BE2C (cell line): ENCODE data around the gene RFX4.
"Not testable (repeated sequence)": the region's sequence is repeated elsewhere in the genome, so short reads cannot be mapped to it uniquely, and the experiment has no call there.

Source experiments
- DNase-seq: peaks from one replicate; pipeline ENCODE4 v3.0.0-alpha.2; 2020
- H3K27me3 ChIP-seq: fragments of 250-450 bp; sonication (Bioruptor Pico); 2 replicates; pipeline ENCODE4 v1.5.1; 2020; ENCODE audit warnings: mild to moderate bottlenecking
- H3K36me3 ChIP-seq: fragments of 250-450 bp; sonication (Bioruptor Pico); 2 replicates; pipeline ENCODE4 v1.5.1; 2020; ENCODE audit warnings: mild to moderate bottlenecking
- H3K4me1 ChIP-seq: fragments of 250-450 bp; sonication (Bioruptor Pico); 2 replicates; pipeline ENCODE4 v1.5.1; 2020
- H3K4me3 ChIP-seq: 2 replicates; pipeline ENCODE4 v1.5.1; 2011; ENCODE audit warnings: low read depth, low read length
- H3K9me3 ChIP-seq: fragments of 250-450 bp; sonication (Bioruptor Pico); 2 replicates; pipeline ENCODE4 v1.5.1; 2020
- CTCF ChIP-seq: IDR thresholded peaks from 2 replicates; pipeline ENCODE4 v1.5.1; 2012; ENCODE audit warnings: mild to moderate bottlenecking, low read depth, low read length

RFX4 gene

GRCh38 chr12:106721915-106722314 is 139.1 kb downstream of the RFX4 start:
- H3K27me3 ChIP-seq: no peaks in the 10 kb centered on the region; the same call in 1 of the 2 replicates
- no peaks in the 10 kb centered on the region for H3K36me3 ChIP-seq
- no peak for DNase-seq
- TF ChIP-seq CTCF: no peak
- no peaks in the 10 kb centered on the region; the same call in 1 of the 2 replicates for H3K4me1 ChIP-seq
- H3K4me3 ChIP-seq: no peak overlapping the region
- no peaks in the 10 kb centered on the region for H3K9me3 ChIP-seq

DNA sequence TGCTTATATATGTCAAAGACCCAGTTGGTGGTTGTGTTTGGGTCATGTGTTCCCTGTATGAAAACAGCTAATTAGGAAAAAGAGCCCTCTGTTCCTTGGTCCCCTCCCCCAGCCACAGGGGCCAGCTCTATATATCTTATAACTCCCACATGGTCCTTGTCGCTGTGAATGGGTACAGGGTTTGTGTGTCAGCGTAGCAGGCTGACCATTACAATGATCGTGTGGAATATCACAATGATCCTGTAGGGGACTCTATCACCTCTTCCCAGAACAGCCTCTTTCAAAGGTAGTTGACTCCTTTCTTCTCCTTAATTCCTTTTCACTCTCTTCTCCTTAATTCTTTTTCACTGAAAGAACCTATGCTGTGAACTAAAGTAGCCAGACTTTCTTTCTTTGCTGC is 140.0 kb downstream of the RFX4 start:
- no peak for DNase-seq
- TF ChIP-seq CTCF: 0 out of 2 replicates have a peak, but pooled peaks have one; percentile 27
- Histone ChIP-seq H3K9me3 (no peaks in the 10 kb centered on the region), H3K27me3 (no peaks in the 10 kb centered on the region; the same call in 1 of the 2 replicates), H3K36me3 (no peaks in the 10 kb centered on the region), H3K4me3 (no peak overlapping the region), H3K4me1 (no peaks in the 10 kb centered on the region; the same call in 1 of the 2 replicates)

DNA sequence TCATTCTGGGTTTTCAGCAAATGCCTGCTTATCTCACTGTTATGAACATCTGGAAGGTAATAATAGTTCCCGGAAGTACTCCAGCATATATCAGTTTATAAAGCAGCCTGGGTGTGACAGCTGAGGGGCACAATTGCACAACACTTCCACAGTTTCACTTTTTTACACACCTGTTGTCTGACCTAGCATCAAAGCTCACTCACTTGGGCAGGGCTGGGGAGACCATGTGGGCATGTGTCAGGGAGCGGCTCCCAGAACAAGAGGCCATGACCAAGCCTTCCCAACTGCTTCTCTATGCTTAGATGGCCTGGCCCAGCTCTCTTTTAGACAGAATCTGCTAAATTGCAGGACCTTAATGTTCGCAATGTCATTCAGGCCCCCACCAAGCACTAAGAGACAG is 140.6 kb downstream of the RFX4 start:
- Histone ChIP-seq H3K4me1 (no peaks in the 10 kb centered on the region; the same call in 1 of the 2 replicates), H3K36me3 (no peaks in the 10 kb centered on the region), H3K9me3 (no peaks in the 10 kb centered on the region), H3K4me3 (no peak overlapping the region), H3K27me3 (no peaks in the 10 kb centered on the region; the same call in 1 of the 2 replicates)
- TF ChIP-seq CTCF: no peak
- no peak for DNase-seq

GRCh38 chr12:106724116-106724515 is 141.3 kb downstream of the RFX4 start:
- no peaks in the 10 kb centered on the region for H3K9me3 ChIP-seq
- no peaks in the 10 kb centered on the region for H3K36me3 ChIP-seq
- TF ChIP-seq CTCF: no peak
- H3K4me3 ChIP-seq: no peak overlapping the region
- no peak for DNase-seq
- H3K27me3 ChIP-seq: no peaks in the 10 kb centered on the region
- H3K4me1 ChIP-seq: no peaks in the 10 kb centered on the region; the same call in 1 of the 2 replicates

- H3K36me3 ChIP-seq: no peaks in the 10 kb centered on the region
- no peaks in the 10 kb centered on the region for H3K27me3 ChIP-seq
- no peaks in the 10 kb centered on the region for H3K9me3 ChIP-seq
- TF ChIP-seq CTCF: no peak
- H3K4me1 ChIP-seq: no peaks in the 10 kb centered on the region; the same call in 1 of the 2 replicates
- H3K4me3 ChIP-seq: no peak overlapping the region
- no peak for DNase-seq
These were observed 142.1 kb downstream of the RFX4 start for GRCh38 chr12:106724934-106725333.

DNA sequence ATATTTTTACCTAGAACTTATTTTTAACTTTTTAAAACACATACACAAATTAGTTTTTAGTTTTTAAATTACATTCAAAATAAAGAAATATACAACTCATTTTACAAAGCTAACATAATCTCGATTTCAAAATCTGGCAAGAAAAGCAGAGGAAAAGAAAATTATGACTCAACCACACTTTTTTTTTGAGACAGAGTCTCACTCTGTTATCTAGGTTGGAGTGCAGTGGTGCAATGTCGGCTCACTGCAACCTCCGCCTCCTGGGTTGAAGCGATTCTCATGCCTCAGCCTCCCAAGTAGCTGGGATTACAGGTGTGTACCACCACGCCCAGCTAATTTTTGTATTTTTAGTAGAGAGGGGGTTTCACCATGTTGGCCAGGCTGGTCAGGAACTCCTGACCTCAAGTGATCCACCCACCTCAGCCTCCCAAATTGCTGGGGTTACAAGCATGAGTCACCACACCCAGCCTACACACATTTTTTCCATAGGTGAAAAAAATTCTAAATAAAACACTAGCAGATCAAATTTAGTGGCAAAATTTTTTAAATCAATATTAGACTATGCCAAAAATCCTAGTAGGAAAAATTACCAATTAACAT is 143.9 kb downstream of the RFX4 start:
- H3K27me3 ChIP-seq, H3K36me3 ChIP-seq, H3K4me3 ChIP-seq, DNase-seq, H3K4me1 ChIP-seq, H3K9me3 ChIP-seq: not testable (repeated sequence)
